Mesendoderm (in vitro differentiated cells): ENCODE measurements around the gene RAD18.

Experiments used
- DNase-seq: peaks from one replicate; pipeline ENCODE4 v3.0.0; 2013
- H2AK5ac ChIP-seq: 2 replicates; pipeline ENCODE4 v1.6.1; 2013; ENCODE audit warnings: low read length, inconsistent platforms
- H2BK120ac ChIP-seq: 2 replicates; pipeline ENCODE4 v1.6.1; 2013; ENCODE audit warnings: low read depth, mild to moderate bottlenecking, low read length, moderate library complexity, mixed read lengths
- H2BK15ac ChIP-seq: replicated peaks from 2 replicates; pipeline ENCODE4 v1.6.1; 2013; ENCODE audit warnings: low read depth, mild to moderate bottlenecking, moderate library complexity
- H2BK5ac ChIP-seq: 2 replicates; pipeline ENCODE4 v1.6.1; 2013; ENCODE audit warnings: low read length, inconsistent platforms
- H3K18ac ChIP-seq: 2 replicates; pipeline ENCODE4 v1.6.1; 2013; ENCODE audit warnings: mild to moderate bottlenecking, low read length, mixed read lengths
- H3K23ac ChIP-seq: one replicate; pipeline ENCODE4 v1.6.1; 2013; ENCODE audit warnings: low read length
- H3K27ac ChIP-seq: 2 replicates; pipeline ENCODE4 v1.5.1; 2013; ENCODE audit warnings: low read depth, mild to moderate bottlenecking, inconsistent platforms, low read length, moderate library complexity
- H3K27me3 ChIP-seq: 2 replicates; pipeline ENCODE4 v1.6.1; 2013; ENCODE audit warnings: low read length, control low read depth, mild to moderate bottlenecking, inconsistent platforms; ENCODE audit not compliant: insufficient read depth, poor library complexity
- H3K36me3 ChIP-seq: 2 replicates; pipeline ENCODE4 v1.6.1; 2013; ENCODE audit warnings: low read length, inconsistent platforms; ENCODE audit not compliant: control insufficient read depth, insufficient read depth
- H3K4ac ChIP-seq: one replicate; pipeline ENCODE4 v1.6.1; 2013; ENCODE audit warnings: low read depth, mild to moderate bottlenecking, low read length, moderate library complexity
- H3K4me1 ChIP-seq: 2 replicates; pipeline ENCODE4 v1.6.1; 2013; ENCODE audit warnings: low read depth, low read length, inconsistent platforms; ENCODE audit not compliant: control insufficient read depth
- H3K4me2 ChIP-seq: 2 replicates; pipeline ENCODE4 v1.6.1; 2013; ENCODE audit warnings: low read length
- H3K4me3 ChIP-seq: 2 replicates; pipeline ENCODE4 v1.5.1; 2013; ENCODE audit warnings: mild to moderate bottlenecking, low read length
- H3K56ac ChIP-seq: one replicate; pipeline ENCODE4 v1.6.1; 2013; ENCODE audit warnings: low read length
- H3K79me1 ChIP-seq: 2 replicates; pipeline ENCODE4 v1.6.1; 2013; ENCODE audit warnings: low read length, inconsistent platforms
- H3K79me2 ChIP-seq: 2 replicates; pipeline ENCODE4 v1.6.1; 2013; ENCODE audit warnings: mild to moderate bottlenecking, low read length; ENCODE audit not compliant: control insufficient read depth, insufficient read depth
- H3K9ac ChIP-seq: 2 replicates; pipeline ENCODE4 v1.6.1; 2013; ENCODE audit warnings: low read length, inconsistent platforms
- H4K5ac ChIP-seq: one replicate; pipeline ENCODE4 v1.6.1; 2013; ENCODE audit warnings: low read length
- H4K8ac ChIP-seq: one replicate; pipeline ENCODE4 v1.6.1; 2013; ENCODE audit warnings: low read depth, mild to moderate bottlenecking, control low read depth, low read length, moderate library complexity
- WGBS: extraction: QIAGEN DNeasy Blood & Tissue Kit; methylation state at CpG from one replicate; pipeline ENCODE4 v1.1.7; 2013; ENCODE audit warnings: low lambda C conversion rate, missing lambda C conversion rate; ENCODE audit not compliant: insufficient coverage; ENCODE audit errors: extremely low coverage; 5-methylcytosine and 5-hydroxymethylcytosine counted together

Gene RAD18

GRCh38 chr3:8962226-8962861 lies 928 bp downstream of the RAD18 start:
- Histone ChIP-seq H3K56ac (peak overlapping the region; percentile 92), H3K4ac (no peak overlapping the region), H2AK5ac (no peak overlapping the region), H3K18ac (no peak overlapping the region), H2BK120ac (no peak overlapping the region), H3K9ac (peak overlapping the region; percentile 96), H3K36me3 (no peaks in the 10 kb centered on the region), H2BK15ac (no peak overlapping the region), H4K8ac (no peak overlapping the region), H3K4me1 (peaks cover 5% of the 10 kb centered on the region), H3K79me1 (peaks cover 14% of the 10 kb centered on the region), H4K5ac (no peak overlapping the region), H3K4me3 (peak overlapping the region; percentile 96), H2BK5ac (no peak overlapping the region), H3K4me2 (peak overlapping the region; percentile 51), H3K27me3 (no peaks in the 10 kb centered on the region), H3K79me2 (peaks cover 23% of the 10 kb centered on the region), H3K27ac (no peak overlapping the region), H3K23ac (no peak overlapping the region)
- no peak for DNase-seq
- WGBS, result no CpG with 5 or more reads among the region's 6 CpGs

- H3K79me2 ChIP-seq, result peaks cover 31% of the 10 kb centered on the region
- H3K23ac ChIP-seq, result no peak overlapping the region
- no peak overlapping the region for H2AK5ac ChIP-seq
- H3K9ac ChIP-seq, result no peak overlapping the region
- no peak overlapping the region for H3K4me3 ChIP-seq
- no peak overlapping the region for H3K18ac ChIP-seq
- no peaks in the 10 kb centered on the region for H3K27me3 ChIP-seq
- no peak overlapping the region for H3K4me2 ChIP-seq
- peaks cover 22% of the 10 kb centered on the region for H3K79me1 ChIP-seq
- no peak overlapping the region for H3K27ac ChIP-seq
- no peak overlapping the region for H2BK120ac ChIP-seq
- no peak for DNase-seq
- WGBS, result no CpG with 5 or more reads among the region's 8 CpGs
- H4K8ac ChIP-seq, result no peak overlapping the region
- H3K4me1 ChIP-seq, result peaks cover 5% of the 10 kb centered on the region
- no peak overlapping the region for H2BK15ac ChIP-seq
- H4K5ac ChIP-seq, result no peak overlapping the region
- no peak overlapping the region for H3K4ac ChIP-seq
- no peaks in the 10 kb centered on the region for H3K36me3 ChIP-seq
- no peak overlapping the region for H2BK5ac ChIP-seq
- no peak overlapping the region for H3K56ac ChIP-seq
These were observed 3.6 kb downstream of the RAD18 start for GRCh38 chr3:8959668-8960067.

- Histone ChIP-seq H3K4ac (no peak overlapping the region), H3K23ac (no peak overlapping the region), H2BK15ac (no peak overlapping the region), H4K8ac (no peak overlapping the region), H2BK120ac (no peak overlapping the region), H3K79me2 (peaks cover 17% of the 10 kb centered on the region), H2BK5ac (no peak overlapping the region), H3K36me3 (no peaks in the 10 kb centered on the region), H3K4me1 (no peaks in the 10 kb centered on the region), H3K27me3 (no peaks in the 10 kb centered on the region), H3K79me1 (peaks cover 16% of the 10 kb centered on the region), H3K27ac (no peak overlapping the region), H3K9ac (no peak overlapping the region), H4K5ac (no peak overlapping the region), H3K56ac (peak overlapping the region; percentile 17), H2AK5ac (no peak overlapping the region), H3K18ac (no peak overlapping the region), H3K4me2 (no peak overlapping the region), H3K4me3 (no peak overlapping the region)
- peak; percentile 63 for DNase-seq
- no CpG with 5 or more reads among the region's 4 CpGs for WGBS
These were observed 8.1 kb downstream of the RAD18 start for GRCh38 chr3:8954938-8955763.

GRCh38 chr3:8953313-8953712 lies 10.0 kb downstream of the RAD18 start:
- no peaks in the 10 kb centered on the region for H3K4me1 ChIP-seq
- DNase-seq, result no peak
- no peak overlapping the region for H3K27ac ChIP-seq
- no peak overlapping the region for H2BK15ac ChIP-seq
- no peak overlapping the region for H3K4me2 ChIP-seq
- no peak overlapping the region for H3K4me3 ChIP-seq
- no peak overlapping the region for H2BK5ac ChIP-seq
- no peaks in the 10 kb centered on the region for H3K36me3 ChIP-seq
- no peak overlapping the region for H3K23ac ChIP-seq
- peaks cover 15% of the 10 kb centered on the region for H3K79me2 ChIP-seq
- H3K27me3 ChIP-seq, result no peaks in the 10 kb centered on the region
- H4K8ac ChIP-seq, result no peak overlapping the region
- no peak overlapping the region for H3K4ac ChIP-seq
- no peak overlapping the region for H3K9ac ChIP-seq
- H2BK120ac ChIP-seq, result no peak overlapping the region
- peaks cover 14% of the 10 kb centered on the region for H3K79me1 ChIP-seq
- no peak overlapping the region for H3K56ac ChIP-seq
- no peak overlapping the region for H3K18ac ChIP-seq
- H4K5ac ChIP-seq, result no peak overlapping the region
- H2AK5ac ChIP-seq, result no peak overlapping the region

GRCh38 chr3:8952130-8952529 lies 11.1 kb downstream of the RAD18 start:
- H3K9ac ChIP-seq, result no peak overlapping the region
- peaks cover 14% of the 10 kb centered on the region for H3K79me1 ChIP-seq
- no peak overlapping the region for H3K56ac ChIP-seq
- no peak overlapping the region for H2BK120ac ChIP-seq
- no peaks in the 10 kb centered on the region for H3K36me3 ChIP-seq
- no peak overlapping the region for H2BK15ac ChIP-seq
- no peak overlapping the region for H3K23ac ChIP-seq
- H3K27me3 ChIP-seq, result no peaks in the 10 kb centered on the region
- H3K4me2 ChIP-seq, result no peak overlapping the region
- no peak overlapping the region for H3K4me3 ChIP-seq
- H3K27ac ChIP-seq, result no peak overlapping the region
- no peaks in the 10 kb centered on the region for H3K4me1 ChIP-seq
- H4K5ac ChIP-seq, result no peak overlapping the region
- no peak for DNase-seq
- no peak overlapping the region for H4K8ac ChIP-seq
- H3K79me2 ChIP-seq, result peaks cover 15% of the 10 kb centered on the region
- no peak overlapping the region for H2BK5ac ChIP-seq
- no peak overlapping the region for H3K4ac ChIP-seq
- no peak overlapping the region for H2AK5ac ChIP-seq
- no peak overlapping the region for H3K18ac ChIP-seq
